BLaER1 (cell line): ENCODE results near the gene LMTK2.
A peak's percentile ranks its signal among the peaks of the same experiment; 100 is the strongest.

Experiments
- H3K27ac ChIP-seq: shearing (Covaris generic); formaldehyde crosslinking; 2 replicates; pipeline ENCODE4 v1.8.1; 2022
- H3K27me3 ChIP-seq: shearing (Covaris generic); formaldehyde crosslinking; 2 replicates; pipeline ENCODE4 v1.8.1; 2022
- H3K36me3 ChIP-seq: shearing (Covaris generic); formaldehyde crosslinking; 2 replicates; pipeline ENCODE4 v1.8.1; 2022
- H3K4me1 ChIP-seq: shearing (Covaris generic); formaldehyde crosslinking; 2 replicates; pipeline ENCODE4 v1.8.1; 2022
- H3K4me2 ChIP-seq: shearing (Covaris generic); formaldehyde crosslinking; 2 replicates; pipeline ENCODE4 v1.8.1; 2022
- H3K4me3 ChIP-seq: shearing (Covaris generic); formaldehyde crosslinking; 2 replicates; pipeline ENCODE4 v1.8.1; 2022
- H3K9ac ChIP-seq: shearing (Covaris generic); formaldehyde crosslinking; 2 replicates; pipeline ENCODE4 v1.8.1; 2022
- H3K9me3 ChIP-seq: shearing (Covaris generic); formaldehyde crosslinking; 2 replicates; pipeline ENCODE4 v1.8.1; 2022
- H4K20me1 ChIP-seq: shearing (Covaris generic); formaldehyde crosslinking; 2 replicates; pipeline ENCODE4 v1.8.1; 2022
- Cebpa-rat ChIP-seq: shearing (Covaris generic); IDR thresholded peaks from 2 replicates; pipeline ENCODE4 v1.8.1; 2022

The LMTK2 gene

GRCh38 chr7:98249106-98249505, 142.4 kb downstream of the LMTK2 start:
- H3K4me2 ChIP-seq: peak overlapping the region; percentile 52

GRCh38 chr7:98250789-98251188, 144.1 kb downstream of the LMTK2 start:
- H3K4me1 ChIP-seq: peaks cover 51% of the 10 kb centered on the region
- peak overlapping the region; percentile 98 for H3K4me2 ChIP-seq
- H3K36me3 ChIP-seq: peaks cover 26% of the 10 kb centered on the region
- no peaks in the 10 kb centered on the region for H3K9me3 ChIP-seq
- H3K27ac ChIP-seq: peak overlapping the region; percentile 72
- TF ChIP-seq Cebpa-rat: no peak
- peak overlapping the region; percentile 84 for H3K4me3 ChIP-seq
- H4K20me1 ChIP-seq: peaks cover 26% of the 10 kb centered on the region; the same call in 1 of the 2 replicates
- peak overlapping the region; percentile 74 for H3K9ac ChIP-seq
- H3K27me3 ChIP-seq: no peaks in the 10 kb centered on the region

More at GRCh38 chr7:98249106-98249505, 142.4 kb downstream of the LMTK2 start:
- H3K4me1 ChIP-seq: peaks cover 67% of the 10 kb centered on the region
- H3K36me3 ChIP-seq: peaks cover 17% of the 10 kb centered on the region
- H4K20me1 ChIP-seq: 0 out of 2 replicates have a peak, but pooled peaks cover 23% of the 10 kb centered on the region
- H3K27ac ChIP-seq: peak overlapping the region; percentile 46
- no peaks in the 10 kb centered on the region for H3K9me3 ChIP-seq
- no peaks in the 10 kb centered on the region for H3K27me3 ChIP-seq
- no peak overlapping the region for H3K9ac ChIP-seq
- no peak overlapping the region for H3K4me3 ChIP-seq
- no peak for TF ChIP-seq Cebpa-rat

- peak overlapping the region; percentile 72 for H3K27ac ChIP-seq
- H3K9ac ChIP-seq: peak overlapping the region; percentile 74
- no peak for TF ChIP-seq Cebpa-rat
Observed at GRCh38 chr7:98251231-98251600, 144.6 kb downstream of the LMTK2 start.

GRCh38 chr7:98251601-98252424, 145.2 kb downstream of the LMTK2 start, which contains the start of gene TECPR1:
Gene TECPR1 (minus strand): TSS chr7:98252232. CDS start chr7:98246146, 6,086 bp downstream.
- Histone ChIP-seq H3K27ac (peak within 1 kb of the TSS; percentile 72), H3K4me3 (peak within 1 kb of the TSS; percentile 84), H3K27me3 (no peaks in the 10 kb centered on the region), H3K9me3 (no peaks in the 10 kb centered on the region), H3K4me1 (peaks cover 46% of the 10 kb centered on the region), H3K36me3 (peaks cover 36% of the 10 kb centered on the region), H3K9ac (peak within 1 kb of the TSS; percentile 74), H4K20me1 (peaks cover 26% of the 10 kb centered on the region; the same call in 1 of the 2 replicates), H3K4me2 (peak within 1 kb of the TSS; percentile 98)
- TF ChIP-seq Cebpa-rat: no peak

More at GRCh38 chr7:98251231-98251600, 144.6 kb downstream of the LMTK2 start:
- Histone ChIP-seq H3K4me2 (peak overlapping the region; percentile 98), H3K27me3 (no peaks in the 10 kb centered on the region), H3K9me3 (no peaks in the 10 kb centered on the region), H3K4me3 (peak overlapping the region; percentile 84), H3K4me1 (peaks cover 46% of the 10 kb centered on the region), H3K36me3 (peaks cover 30% of the 10 kb centered on the region), H4K20me1 (peaks cover 26% of the 10 kb centered on the region; the same call in 1 of the 2 replicates)

GRCh38 chr7:98252425-98253054, 145.9 kb downstream of the LMTK2 start:
- H3K36me3 ChIP-seq: peaks cover 38% of the 10 kb centered on the region
- no peaks in the 10 kb centered on the region for H3K9me3 ChIP-seq
- H4K20me1 ChIP-seq: peaks cover 26% of the 10 kb centered on the region; the same call in 1 of the 2 replicates
- peak overlapping the region; percentile 74 for H3K9ac ChIP-seq
- peak overlapping the region; percentile 72 for H3K27ac ChIP-seq
- TF ChIP-seq Cebpa-rat: no peak
- peak overlapping the region; percentile 98 for H3K4me2 ChIP-seq
- H3K27me3 ChIP-seq: no peaks in the 10 kb centered on the region
- peak overlapping the region; percentile 84 for H3K4me3 ChIP-seq
- peaks cover 46% of the 10 kb centered on the region for H3K4me1 ChIP-seq

- Histone ChIP-seq H3K9me3 (no peaks in the 10 kb centered on the region), H3K9ac (no peak overlapping the region), H3K4me2 (no peak overlapping the region), H3K36me3 (peaks cover 38% of the 10 kb centered on the region), H3K27ac (no peak overlapping the region), H3K27me3 (no peaks in the 10 kb centered on the region), H3K4me1 (peaks cover 36% of the 10 kb centered on the region), H4K20me1 (peaks cover 26% of the 10 kb centered on the region; the same call in 1 of the 2 replicates), H3K4me3 (no peak overlapping the region)
- TF ChIP-seq Cebpa-rat: no peak
Observed at GRCh38 chr7:98254516-98254915, 147.9 kb downstream of the LMTK2 start.

- peaks cover 30% of the 10 kb centered on the region for H3K4me1 ChIP-seq
- H3K4me2 ChIP-seq: no peak overlapping the region
- peaks cover 38% of the 10 kb centered on the region for H3K36me3 ChIP-seq
- H3K27ac ChIP-seq: no peak overlapping the region
- H3K27me3 ChIP-seq: no peaks in the 10 kb centered on the region
- no peak overlapping the region for H3K9ac ChIP-seq
- H3K9me3 ChIP-seq: no peaks in the 10 kb centered on the region
- no peak for TF ChIP-seq Cebpa-rat
- H3K4me3 ChIP-seq: no peak overlapping the region
- H4K20me1 ChIP-seq: peaks cover 26% of the 10 kb centered on the region; the same call in 1 of the 2 replicates
Observed at GRCh38 chr7:98254951-98255610, 148.4 kb downstream of the LMTK2 start.

- TF ChIP-seq Cebpa-rat: no peak
- Histone ChIP-seq H3K4me1 (peaks cover 17% of the 10 kb centered on the region), H4K20me1 (peaks cover 26% of the 10 kb centered on the region; the same call in 1 of the 2 replicates), H3K27ac (no peak overlapping the region), H3K4me3 (no peak overlapping the region), H3K9ac (no peak overlapping the region), H3K9me3 (peaks cover 8% of the 10 kb centered on the region), H3K27me3 (no peaks in the 10 kb centered on the region), H3K36me3 (peaks cover 49% of the 10 kb centered on the region), H3K4me2 (no peak overlapping the region)
Observed at GRCh38 chr7:98256431-98256830, 149.8 kb downstream of the LMTK2 start.

- Histone ChIP-seq H3K27me3 (no peaks in the 10 kb centered on the region), H3K4me1 (peaks cover 11% of the 10 kb centered on the region), H4K20me1 (peaks cover 22% of the 10 kb centered on the region; the same call in 1 of the 2 replicates), H3K4me2 (no peak overlapping the region), H3K4me3 (no peak overlapping the region), H3K27ac (no peak overlapping the region), H3K9me3 (peaks cover 13% of the 10 kb centered on the region), H3K9ac (no peak overlapping the region), H3K36me3 (peaks cover 59% of the 10 kb centered on the region)
- no peak for TF ChIP-seq Cebpa-rat
Observed at GRCh38 chr7:98257701-98258100, 151.0 kb downstream of the LMTK2 start.
